CD4-positive, alpha-beta T cell (primary cell): ENCODE measurements around the gene RBP5. TPM values are rescaled to one million over a fixed set of nuclear protein-coding genes. Genes with fewer than 3 reads are reported as not detected.
A peak's percentile ranks its signal among the peaks of the same experiment; 100 is the strongest.

Experiments used
- ATAC-seq: fragments of 200-7000 bp; cut with Tn5 transposase; one replicate; pipeline ENCODE4 v1.10.0; 2022; ENCODE audit warnings: mild to moderate bottlenecking; ENCODE audit not compliant: poor library complexity
- CTCF ChIA-PET: fragments of 350-600 bp; sonication (Branson Sonifier 250); formaldehyde crosslinking; loops from one replicate; lab custom pipeline; 2021; ENCODE audit warnings: antibody characterized with exemption, inconsistent platforms; lab: Charles Lee
- POLR2A ChIA-PET: fragments of 350-600 bp; sonication (Branson Sonifier 250); formaldehyde crosslinking; loops from one replicate; lab custom pipeline; 2021; ENCODE audit warnings: antibody characterized with exemption, inconsistent platforms; lab: Charles Lee
- DNase-seq, 14 experiments: peaks; one replicate each; pipeline ENCODE4 v3.0.0-alpha.2; 2013 to 2020; ENCODE audit warnings: mixed read lengths in 2 of 14
- H3K27ac ChIP-seq, 2 donors: one replicate each; pipeline versions ENCODE4 v1.5.1 to v1.7.0; 2013; ENCODE audit warnings: low read length in 2 of 2, low read depth in 1 of 2, mild to moderate bottlenecking in 1 of 2
- H3K27me3 ChIP-seq, 2 experiments: 1 replicate in 1 of 2; 2 replicates in 1 of 2; pipeline versions ENCODE4 v1.6.1 to v1.7.0; 2013; ENCODE audit warnings: low read length in 2 of 2, control low read depth in 1 of 2, mild to moderate bottlenecking in 1 of 2, moderate library complexity in 1 of 2; ENCODE audit not compliant: insufficient read depth in 2 of 2, control insufficient read depth in 1 of 2
- H3K36me3 ChIP-seq: one replicate; pipeline ENCODE4 v1.6.1; 2013; ENCODE audit warnings: low read length, control low read depth; ENCODE audit not compliant: insufficient read depth
- H3K4me1 ChIP-seq: one replicate; pipeline ENCODE4 v1.6.1; 2013; ENCODE audit warnings: low read length, control low read depth; ENCODE audit not compliant: insufficient read depth
- H3K4me3 ChIP-seq: one replicate; pipeline ENCODE4 v1.5.1; 2013; ENCODE audit warnings: mild to moderate bottlenecking, low read length, moderate library complexity
- H3K9me3 ChIP-seq, 2 experiments: 1 replicate in 1 of 2; 2 replicates in 1 of 2; pipeline versions ENCODE4 v1.6.1 to v1.7.0; 2013; ENCODE audit warnings: low read length in 2 of 2, mild to moderate bottlenecking in 2 of 2, control low read depth in 1 of 2, moderate library complexity in 1 of 2; ENCODE audit not compliant: control insufficient read depth in 1 of 2, insufficient read depth in 1 of 2
- H3K27ac Mint-ChIP-seq: one replicate; pipeline ENCODE4 v1.8.0; 2020; ENCODE audit warnings: mixed read lengths
- H3K27me3 Mint-ChIP-seq: one replicate; pipeline ENCODE4 v1.8.0; 2021; ENCODE audit warnings: mixed read lengths
- H3K36me3 Mint-ChIP-seq: one replicate; pipeline ENCODE4 v1.8.0; 2021; ENCODE audit warnings: low read depth, mixed read lengths
- H3K4me1 Mint-ChIP-seq: one replicate; pipeline ENCODE4 v1.8.0; 2021; ENCODE audit warnings: low read depth, mixed read lengths
- H3K4me3 Mint-ChIP-seq: one replicate; pipeline ENCODE4 v1.8.0; 2020; ENCODE audit warnings: mild to moderate bottlenecking, mixed read lengths
- H3K9me3 Mint-ChIP-seq: one replicate; pipeline ENCODE4 v1.8.0; 2020; ENCODE audit warnings: mixed read lengths
- intact Hi-C, 2 experiments: fragments of 100-400 bp; cut with DNase I in 1 of 2; cut with micrococcal nuclease in 1 of 2; formaldehyde crosslinking; loops; one replicate each; pipeline versions ENCODE4 v1.15.1 to v1.9.0; 2023 to 2025; cut with DNase I, micrococcal nuclease
- total RNA-seq, 174 experiments: library from RNA in 2 of 174; stranded (reverse) in 2 of 174; gene quantifications; one replicate each; pipeline ENCODE4 v1.2.3 and lab custom pipeline; 2021 to 2026
- TF ChIP-seq, protein P1 (sequence below): fragments of 200-600 bp; IDR thresholded peaks from one replicate; pipeline ENCODE4 v1.8.0; 2022; ENCODE audit warnings: antibody characterized with exemption, mild to moderate bottlenecking

Gene RBP5
- total RNA-seq, 2 experiments from 2014 or later = not detected

DNA sequence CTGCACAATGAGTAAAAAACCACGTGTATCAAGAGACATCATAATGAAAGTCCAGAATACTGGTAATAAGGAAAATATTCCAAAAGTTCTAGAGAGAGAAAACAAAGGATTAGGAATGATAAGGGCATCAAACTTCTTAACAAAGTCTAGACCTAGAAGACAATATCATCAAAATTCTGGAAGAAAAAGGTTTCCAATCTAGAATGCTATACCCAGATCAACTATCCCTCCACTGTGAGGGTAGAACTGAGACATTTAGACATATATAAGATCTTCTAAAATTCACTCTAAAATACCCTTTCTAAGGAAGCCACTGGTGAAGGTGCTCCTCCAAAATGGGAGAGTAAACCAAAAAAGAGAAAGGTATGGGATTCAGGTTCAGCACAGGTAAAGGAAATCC, 22.6 kb downstream of the RBP5 start:
- POLR2A ChIA-PET = interaction anchor here (1.4 to 3.8 kb wide), 3 partner anchors 161 to 237 kb away, joined by 4 to 56 read pairs (median 23); partner anchors contain the start of genes C12orf57, RNU7-1 and SPSB2
- no peak for ATAC-seq
- Histone ChIP-seq H3K27ac (no peak overlapping the region), H3K4me3 (no peak overlapping the region), H3K9me3 (no peaks in the 10 kb centered on the region), H3K36me3 (peaks cover 34% of the 10 kb centered on the region), H3K27me3 (no peaks in the 10 kb centered on the region), H3K4me1 (peaks cover 42% of the 10 kb centered on the region)
- intact Hi-C loops = loop anchor here (5.0 kb wide), 1 partner anchor 89 kb away; the partner anchor contains the start of gene LPCAT3 (in 2 of the 2)
- H3K36me3 Mint-ChIP-seq = peaks cover 61% of the 10 kb centered on the region
- peaks cover 58% of the 10 kb centered on the region for H3K4me1 Mint-ChIP-seq
- DNase-seq = no peak
- TF ChIP-seq, protein P1, sequence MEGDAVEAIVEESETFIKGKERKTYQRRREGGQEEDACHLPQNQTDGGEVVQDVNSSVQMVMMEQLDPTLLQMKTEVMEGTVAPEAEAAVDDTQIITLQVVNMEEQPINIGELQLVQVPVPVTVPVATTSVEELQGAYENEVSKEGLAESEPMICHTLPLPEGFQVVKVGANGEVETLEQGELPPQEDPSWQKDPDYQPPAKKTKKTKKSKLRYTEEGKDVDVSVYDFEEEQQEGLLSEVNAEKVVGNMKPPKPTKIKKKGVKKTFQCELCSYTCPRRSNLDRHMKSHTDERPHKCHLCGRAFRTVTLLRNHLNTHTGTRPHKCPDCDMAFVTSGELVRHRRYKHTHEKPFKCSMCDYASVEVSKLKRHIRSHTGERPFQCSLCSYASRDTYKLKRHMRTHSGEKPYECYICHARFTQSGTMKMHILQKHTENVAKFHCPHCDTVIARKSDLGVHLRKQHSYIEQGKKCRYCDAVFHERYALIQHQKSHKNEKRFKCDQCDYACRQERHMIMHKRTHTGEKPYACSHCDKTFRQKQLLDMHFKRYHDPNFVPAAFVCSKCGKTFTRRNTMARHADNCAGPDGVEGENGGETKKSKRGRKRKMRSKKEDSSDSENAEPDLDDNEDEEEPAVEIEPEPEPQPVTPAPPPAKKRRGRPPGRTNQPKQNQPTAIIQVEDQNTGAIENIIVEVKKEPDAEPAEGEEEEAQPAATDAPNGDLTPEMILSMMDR = no peak
- peaks cover 9% of the 10 kb centered on the region for H3K9me3 Mint-ChIP-seq
- CTCF ChIA-PET = no interaction called here
- H3K4me3 Mint-ChIP-seq = peak overlapping the region; percentile 73
- H3K27me3 Mint-ChIP-seq = no peaks in the 10 kb centered on the region
- peak overlapping the region; percentile 78 for H3K27ac Mint-ChIP-seq

DNA sequence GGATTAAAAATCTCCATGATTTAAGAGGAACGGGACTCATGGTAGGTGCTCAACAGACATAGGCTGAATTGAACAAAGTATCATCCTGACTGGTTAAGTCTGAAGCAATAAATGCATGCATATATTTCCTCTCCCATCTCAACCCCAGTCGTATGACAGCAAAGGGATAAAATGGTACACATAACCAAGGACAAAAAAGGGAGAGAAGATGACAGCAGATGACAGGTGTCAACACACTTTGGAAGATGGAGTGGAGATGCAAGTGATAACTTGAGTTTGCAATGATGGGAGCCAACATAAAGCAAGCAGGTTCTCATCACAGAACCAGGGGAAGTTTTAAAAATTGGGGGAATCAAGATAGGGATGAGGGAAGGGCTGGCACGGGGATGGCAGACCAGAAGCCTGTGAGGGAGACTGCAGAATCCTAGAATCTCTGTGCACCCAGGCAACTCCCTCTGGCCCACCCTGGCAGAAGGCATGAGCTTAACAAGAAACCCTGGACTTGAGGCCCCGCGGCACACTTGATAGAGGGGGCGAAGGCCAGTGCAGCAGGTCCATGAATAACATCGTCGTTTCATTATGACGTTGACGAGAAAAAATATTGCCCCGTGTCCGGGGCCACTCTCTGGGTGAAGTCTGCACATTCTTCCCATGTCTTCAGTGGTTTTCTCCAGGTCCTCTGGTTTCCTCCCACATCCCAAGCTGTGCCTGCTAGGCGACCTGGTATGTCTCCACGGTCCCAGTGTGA, 24.7 kb downstream of the RBP5 start:
- no peak overlapping the region for H3K27ac Mint-ChIP-seq
- Histone ChIP-seq H3K27ac (no peak overlapping the region), H3K4me3 (no peak overlapping the region), H3K9me3 (no peaks in the 10 kb centered on the region), H3K36me3 (peaks cover 41% of the 10 kb centered on the region), H3K4me1 (peaks cover 25% of the 10 kb centered on the region), H3K27me3 (no peaks in the 10 kb centered on the region)
- intact Hi-C loops = no loop called here
- no peaks in the 10 kb centered on the region for H3K27me3 Mint-ChIP-seq
- ATAC-seq (no peak), DNase-seq (no peak)
- H3K36me3 Mint-ChIP-seq = peaks cover 62% of the 10 kb centered on the region
- H3K9me3 Mint-ChIP-seq = peaks cover 9% of the 10 kb centered on the region
- H3K4me3 Mint-ChIP-seq = no peak overlapping the region
- ChIA-PET CTCF (interaction anchor here (1.2 kb wide), 1 partner anchor 9 kb away, joined by 3 read pairs; no protein-coding TSS in a partner anchor), POLR2A (no interaction called here)
- TF ChIP-seq, protein P1 = no peak
- peaks cover 49% of the 10 kb centered on the region for H3K4me1 Mint-ChIP-seq

DNA sequence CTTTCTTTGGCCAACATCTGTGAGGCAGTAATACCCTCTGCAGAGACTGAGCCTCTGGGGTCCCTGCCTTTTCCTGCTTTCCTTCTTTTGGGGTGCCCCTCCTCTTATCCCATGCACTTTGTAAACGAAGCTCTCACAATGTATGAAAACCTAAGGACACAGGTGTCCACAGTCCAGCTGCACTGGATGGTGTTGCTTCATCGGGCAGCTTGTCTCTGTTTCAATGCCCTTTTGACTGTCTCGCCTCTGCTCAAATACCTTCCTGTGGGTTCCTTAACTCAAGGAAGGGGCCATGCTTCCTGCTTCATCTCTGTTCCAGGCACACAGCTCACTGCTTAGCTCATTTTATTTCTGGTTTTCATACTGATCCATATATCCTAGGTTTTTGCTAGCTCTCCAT, 26.1 kb downstream of the RBP5 start:
- ChIA-PET CTCF (interaction anchor here (2.0 kb wide), 1 partner anchor 230 kb away, joined by 6 read pairs; the partner anchor contains the start of gene SPSB2), POLR2A (no interaction called here)
- TF ChIP-seq, protein P1 = no peak
- H3K4me1 Mint-ChIP-seq = peaks cover 37% of the 10 kb centered on the region
- H3K9me3 Mint-ChIP-seq = peaks cover 9% of the 10 kb centered on the region
- DNase-seq = no peak
- Histone ChIP-seq H3K27me3 (no peaks in the 10 kb centered on the region), H3K4me3 (no peak overlapping the region), H3K36me3 (peaks cover 47% of the 10 kb centered on the region), H3K4me1 (peaks cover 18% of the 10 kb centered on the region), H3K27ac (no peak overlapping the region), H3K9me3 (no peaks in the 10 kb centered on the region)
- H3K27ac Mint-ChIP-seq = no peak overlapping the region
- H3K4me3 Mint-ChIP-seq = no peak overlapping the region
- H3K36me3 Mint-ChIP-seq = peaks cover 59% of the 10 kb centered on the region
- intact Hi-C loops = no loop called here
- H3K27me3 Mint-ChIP-seq = no peaks in the 10 kb centered on the region
- no peak for ATAC-seq
